ENCODE data around the gene TRMT1.
A peak's percentile ranks its signal among the peaks of the same experiment; 100 is the strongest.
"Not testable (repeated sequence)": the region's sequence is repeated elsewhere in the genome, so short reads cannot be mapped to it uniquely, and the experiment has no call there.

TRMT1 gene

DNA sequence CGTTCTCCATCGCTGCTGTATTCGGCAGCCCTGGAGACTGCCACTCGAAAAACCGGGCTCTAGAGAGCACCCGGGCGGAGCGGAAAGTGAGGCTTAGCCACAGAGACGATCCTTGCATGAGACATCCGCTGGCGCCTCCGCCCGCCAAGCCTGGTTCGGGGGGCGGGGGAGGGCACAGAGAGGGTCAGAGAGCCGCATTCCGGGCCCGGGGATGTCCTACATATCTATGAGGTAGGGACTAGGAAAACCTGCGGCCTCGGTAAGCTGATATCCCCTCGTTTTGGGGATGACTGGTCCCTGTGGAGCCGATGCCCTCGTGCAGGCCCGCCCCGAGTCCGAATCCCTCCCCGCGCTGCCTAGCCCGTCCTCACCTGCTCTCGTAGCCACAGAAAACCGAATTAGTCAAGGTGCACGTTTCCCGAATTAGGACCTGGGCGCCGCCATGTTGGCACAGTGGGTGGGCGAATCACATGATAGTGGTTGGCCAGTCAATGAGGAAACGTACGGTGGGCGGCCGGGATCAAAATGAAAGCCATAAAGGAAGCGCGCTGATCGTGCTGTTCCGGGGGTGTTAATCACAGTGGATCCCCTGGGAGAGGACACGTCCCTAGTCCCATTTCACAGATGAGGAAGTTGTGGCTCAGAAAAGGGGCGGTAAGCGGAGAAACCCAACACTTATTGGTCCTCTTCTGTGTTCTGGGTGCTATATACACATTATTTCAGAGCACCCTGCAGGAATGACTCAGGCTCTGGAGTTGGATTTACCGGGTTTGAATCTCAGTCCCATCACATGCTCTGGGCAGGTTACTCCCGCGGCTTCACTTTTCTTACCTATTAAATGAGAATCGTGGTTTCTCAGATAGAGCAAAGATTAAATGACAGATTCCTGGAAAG is at the start of gene TRMT1:
Gene TRMT1 (minus strand): TSS at position 459 of the 894 bp plus-strand sequence. CDS start 341 bp downstream, at position 118.
- DNase-seq: peak; percentile 69

DNA sequence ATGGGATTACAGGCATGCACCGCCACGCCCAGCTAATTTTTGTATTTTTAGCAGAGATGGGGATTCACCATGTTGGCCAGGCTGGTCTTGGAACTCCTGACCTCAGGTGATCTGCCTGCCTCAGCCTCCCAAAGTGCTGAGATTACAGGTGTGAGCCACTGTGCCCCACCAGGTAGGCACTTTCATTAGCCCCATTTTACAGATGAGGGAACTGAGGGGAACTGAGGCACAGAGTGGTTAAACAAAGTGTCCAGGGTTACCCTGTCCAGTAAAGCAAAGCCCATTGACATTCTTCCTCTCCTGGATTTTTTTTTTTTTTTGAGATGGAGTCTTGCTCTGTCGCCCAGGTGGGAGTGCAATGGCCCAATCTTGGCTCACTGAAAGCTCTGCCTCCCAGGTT is 49.6 kb upstream of the TRMT1 start:
- DNase-seq: not testable (repeated sequence)

DNA sequence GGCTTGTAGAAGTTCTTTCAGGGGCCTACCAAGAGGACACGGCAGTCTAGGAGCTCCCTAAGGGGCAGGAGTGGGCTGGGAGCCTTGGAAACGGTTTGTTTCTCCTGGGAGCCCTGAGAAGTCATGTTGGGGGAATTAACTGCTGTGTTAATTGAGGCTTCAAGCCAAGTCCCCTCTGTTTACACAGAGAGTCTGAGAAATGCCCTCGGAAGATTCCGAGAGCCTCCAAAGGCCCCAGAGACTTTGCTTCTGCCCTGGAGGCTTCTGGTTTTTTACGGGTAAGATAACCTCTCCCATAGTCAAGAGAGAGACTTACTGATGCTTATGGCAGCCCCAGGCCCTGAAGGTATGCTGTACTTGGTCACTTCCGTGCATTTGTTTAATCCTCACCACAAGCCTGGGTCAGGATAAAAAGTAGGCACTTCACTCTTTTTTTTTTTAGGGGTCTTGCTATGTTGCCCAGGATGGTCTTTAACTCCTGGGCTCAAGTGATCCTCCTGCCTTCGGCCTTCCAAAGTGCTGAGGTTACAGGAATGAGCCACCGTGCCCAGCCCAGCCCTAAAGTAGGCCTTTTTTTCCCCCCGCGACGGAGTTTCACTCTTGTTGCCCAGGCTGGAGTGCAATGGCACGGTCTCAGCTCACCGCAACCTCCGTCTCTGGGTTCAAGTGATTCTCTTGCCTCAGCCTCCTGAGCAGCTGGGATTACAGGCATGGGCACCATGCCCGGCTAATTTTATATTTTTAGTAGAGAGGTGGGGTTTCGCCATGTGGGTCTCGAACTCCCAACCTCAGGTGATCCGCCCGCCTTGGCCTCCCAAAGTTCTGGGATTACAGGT is 48.8 kb upstream of the TRMT1 start:
- no peak for DNase-seq

DNA sequence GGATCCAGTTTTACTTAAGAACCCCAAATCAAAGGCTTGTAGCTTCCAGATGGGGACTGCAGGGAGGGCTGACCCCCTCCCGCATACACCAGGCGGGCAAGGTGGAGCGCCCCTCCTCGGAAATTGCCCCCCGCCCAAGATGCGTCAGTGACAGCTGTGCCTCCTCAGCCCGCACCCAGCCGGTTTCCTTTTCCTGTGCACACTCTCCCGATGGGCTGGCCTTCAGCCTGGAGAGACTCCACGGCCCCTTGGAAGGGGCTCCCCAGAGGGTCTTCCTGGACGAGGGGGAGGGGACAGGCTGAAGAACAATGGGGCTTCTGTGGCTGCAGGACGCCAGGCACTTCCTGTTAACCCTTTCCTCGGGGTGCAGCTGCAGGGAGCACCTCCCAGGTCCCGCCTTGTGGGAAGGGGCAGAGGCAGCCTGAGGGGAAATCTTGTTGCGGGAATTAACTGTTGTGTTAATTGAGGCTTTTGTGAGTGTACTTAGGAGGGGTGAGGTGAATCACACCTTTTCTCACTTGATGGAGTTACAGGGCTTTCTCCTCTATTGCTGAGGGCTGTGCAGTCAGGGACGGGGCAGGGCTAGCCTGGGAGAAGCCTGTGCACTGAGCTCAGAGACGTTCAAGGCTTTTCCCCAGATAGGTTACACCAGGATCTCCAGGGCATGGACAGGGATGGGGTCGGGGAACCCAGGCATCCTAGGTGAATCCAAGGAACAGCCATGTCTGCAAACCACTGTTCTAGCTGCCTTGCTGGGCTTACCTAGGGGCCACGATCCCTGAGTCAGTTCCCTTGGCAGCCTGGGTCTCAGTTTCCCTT is 48.0 kb upstream of the TRMT1 start:
- DNase-seq: peak; percentile 72

DNA sequence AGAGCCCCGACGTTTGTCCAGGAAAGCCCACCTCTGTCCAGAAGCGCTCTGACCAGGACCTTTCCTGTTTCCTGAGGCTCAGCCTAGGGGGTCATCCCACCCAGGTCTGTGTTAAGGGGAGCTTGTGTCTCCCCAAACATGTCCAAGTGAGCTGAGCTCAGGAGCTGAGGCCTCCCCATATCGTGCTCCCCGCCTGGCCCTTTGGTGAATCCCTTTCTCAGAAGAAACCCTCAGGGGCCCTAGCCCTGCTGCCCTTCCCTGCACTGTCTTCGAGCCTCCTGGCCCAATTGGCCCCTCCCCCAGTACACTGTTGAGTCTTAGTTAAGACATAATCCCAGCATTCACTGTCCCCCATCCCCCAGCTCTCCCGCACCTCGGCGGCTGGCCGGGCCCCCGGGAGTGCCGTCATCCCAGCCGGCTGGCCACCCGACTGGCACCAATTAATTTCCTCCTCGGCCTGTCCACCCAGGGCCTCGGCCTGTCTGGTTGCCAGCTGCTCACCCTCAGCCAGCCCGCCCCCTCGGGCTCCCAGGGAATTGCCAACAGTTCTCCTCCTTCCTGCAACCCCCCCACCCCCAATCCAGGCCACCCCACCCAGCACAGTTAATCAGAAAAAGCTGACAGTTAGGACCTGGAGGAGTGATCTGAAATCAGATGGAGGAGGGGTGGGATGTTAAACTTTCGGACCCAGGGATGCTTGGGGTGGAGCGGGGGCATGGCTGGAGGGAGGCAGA is 47.2 kb upstream of the TRMT1 start:
- DNase-seq: no peak

DNA sequence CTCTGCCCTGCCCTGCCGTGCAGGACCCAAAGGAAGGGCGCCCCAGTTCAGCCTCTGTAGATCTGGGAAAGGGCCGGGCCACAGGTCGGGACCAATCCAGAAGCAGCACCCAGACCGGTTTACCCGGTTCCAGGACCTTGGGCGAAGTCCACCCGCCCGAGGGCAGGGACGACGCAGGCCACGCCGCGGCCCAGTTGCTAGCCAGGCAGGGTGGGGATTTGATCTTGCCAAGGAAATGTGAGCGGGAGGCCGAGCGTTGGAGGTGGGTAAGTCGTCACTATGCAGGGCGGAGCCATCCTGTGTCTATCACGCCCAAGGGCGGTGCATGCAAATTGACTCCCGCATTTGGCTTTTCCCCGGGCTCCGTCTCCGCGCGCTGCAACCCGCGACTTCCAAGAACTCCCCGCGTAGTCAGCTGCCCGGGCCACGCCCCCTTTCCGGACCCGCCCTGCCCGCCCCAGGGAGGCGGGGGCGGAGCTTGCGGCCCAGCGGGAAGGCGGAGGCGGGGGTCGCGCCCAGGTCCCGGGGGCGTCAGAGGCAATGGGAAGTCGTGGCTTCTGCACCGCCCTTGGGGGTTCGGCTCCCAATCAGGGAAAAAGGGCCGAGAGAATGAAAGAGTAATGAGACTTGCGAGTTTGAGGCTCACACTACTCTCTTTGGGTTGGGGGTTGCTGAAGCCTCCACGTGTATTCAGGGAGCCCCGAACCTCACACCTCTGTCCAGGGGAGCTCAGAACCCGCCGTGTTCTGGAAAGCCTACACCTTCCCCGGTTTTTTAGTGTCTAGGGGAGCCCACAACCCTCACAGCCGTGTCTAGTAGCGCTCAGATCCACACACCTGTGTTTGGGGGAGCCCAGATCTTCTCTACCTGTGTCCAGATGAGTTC is 46.4 kb upstream of the TRMT1 start:
- DNase-seq: peak; percentile 90

DNA sequence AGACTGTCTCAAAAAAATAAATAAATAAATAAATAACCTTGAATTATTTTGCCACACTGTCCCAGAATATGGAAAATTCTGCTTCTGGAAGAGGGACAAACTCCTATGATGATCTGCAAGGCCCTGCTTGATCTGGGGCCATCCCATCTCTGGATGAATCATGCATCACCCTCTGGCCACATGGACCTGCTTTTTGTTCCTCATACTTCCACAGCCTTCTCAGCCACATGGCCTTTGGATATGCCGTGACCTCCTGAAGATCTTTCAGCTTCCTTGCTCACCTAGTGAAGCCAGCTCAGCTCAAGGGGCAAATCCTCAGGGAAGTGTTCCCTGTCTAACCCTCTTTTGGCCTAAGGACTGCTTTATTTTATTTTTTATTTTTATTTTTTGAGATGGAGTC is 44.0 kb upstream of the TRMT1 start:
- DNase-seq: no peak

DNA sequence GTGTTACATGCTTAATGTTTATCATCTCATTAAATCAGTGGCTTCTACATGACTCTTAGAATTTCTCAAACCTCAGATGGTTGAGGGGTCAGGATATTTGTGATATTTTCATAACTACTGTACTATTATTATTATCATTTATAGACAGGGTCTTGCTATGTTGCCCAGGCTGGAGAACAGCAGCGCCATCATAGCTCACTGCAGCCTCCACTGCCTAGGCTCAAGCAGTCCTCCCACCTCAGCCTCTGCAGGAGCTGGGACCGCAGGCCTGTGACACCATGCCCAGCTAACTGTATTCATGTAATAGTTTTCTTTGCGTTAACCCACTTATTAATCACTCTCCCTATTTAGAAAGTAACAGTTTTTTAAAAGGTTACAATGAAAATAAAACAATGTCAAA is 43.2 kb upstream of the TRMT1 start:
- no peak for DNase-seq

DNA sequence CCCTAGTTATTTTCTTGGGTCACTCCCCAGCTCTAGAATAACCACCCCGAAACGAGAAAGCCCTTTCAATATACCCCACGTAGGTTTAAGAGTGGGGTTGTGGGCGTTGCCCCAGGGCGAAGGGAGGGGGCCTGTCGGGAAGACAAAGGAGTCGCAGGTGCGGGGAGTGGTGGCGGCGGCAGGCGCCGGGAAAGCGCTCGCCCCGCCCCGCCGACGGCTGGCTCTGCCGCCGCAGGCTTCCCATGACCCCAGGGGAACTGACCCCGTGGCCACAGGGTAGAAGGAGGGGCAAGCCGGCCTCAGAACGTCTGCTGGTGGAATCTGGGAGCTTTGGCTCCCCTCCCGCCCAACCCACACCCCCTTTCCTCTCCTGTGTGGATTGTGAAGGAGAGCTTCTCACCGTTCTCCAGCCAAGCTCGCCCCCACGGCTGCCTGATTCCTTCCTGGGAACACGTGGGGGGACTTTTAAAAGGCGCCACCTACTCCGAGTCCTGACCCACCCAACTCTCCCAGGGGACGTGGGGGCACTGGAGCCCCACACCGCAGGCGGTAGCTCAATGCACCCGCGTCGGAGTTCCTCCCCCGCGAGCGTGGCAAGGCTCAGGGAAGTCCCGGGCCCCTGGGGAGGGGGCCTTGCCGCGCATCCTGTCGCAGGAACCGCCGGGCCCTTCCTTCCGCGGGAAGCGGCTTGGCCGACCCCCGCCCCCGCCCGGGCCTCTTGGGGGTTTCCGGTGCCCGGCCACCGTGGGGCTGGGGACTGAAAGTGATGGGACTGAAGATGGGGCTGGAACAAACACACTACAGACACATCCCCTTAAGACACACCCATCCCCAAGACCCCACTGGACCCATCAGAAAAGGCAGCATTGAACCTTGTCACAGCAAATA is 39.2 kb upstream of the TRMT1 start:
- no peak for DNase-seq

DNA sequence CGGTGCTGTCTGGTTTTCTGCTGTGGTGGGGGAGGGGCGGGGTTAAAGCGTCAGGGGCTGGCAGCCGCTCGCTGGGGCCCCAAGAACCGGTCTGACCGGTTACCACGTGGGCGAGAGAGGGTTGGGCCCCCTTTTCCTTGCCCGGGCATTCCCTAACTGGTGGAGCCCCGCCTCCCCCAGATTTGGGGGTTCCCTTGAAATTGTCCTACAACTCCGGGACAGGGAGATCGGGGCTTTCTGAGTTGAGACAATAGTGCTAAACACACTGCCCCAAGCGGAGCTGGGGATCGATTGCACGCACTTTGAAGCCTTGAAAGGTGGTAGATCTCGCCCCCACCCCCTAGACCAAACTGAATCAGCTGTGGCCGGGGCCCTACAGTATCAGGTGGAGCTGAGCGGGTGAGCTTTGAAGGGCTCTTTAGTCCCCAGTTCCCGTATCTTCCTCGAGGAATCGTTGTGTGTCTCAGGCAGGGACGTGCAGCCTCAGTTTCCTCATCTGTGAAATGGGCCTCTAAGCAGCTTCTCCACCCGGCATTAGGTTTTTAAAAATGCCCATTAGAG is 38.5 kb upstream of the TRMT1 start:
- no peak for DNase-seq

DNA sequence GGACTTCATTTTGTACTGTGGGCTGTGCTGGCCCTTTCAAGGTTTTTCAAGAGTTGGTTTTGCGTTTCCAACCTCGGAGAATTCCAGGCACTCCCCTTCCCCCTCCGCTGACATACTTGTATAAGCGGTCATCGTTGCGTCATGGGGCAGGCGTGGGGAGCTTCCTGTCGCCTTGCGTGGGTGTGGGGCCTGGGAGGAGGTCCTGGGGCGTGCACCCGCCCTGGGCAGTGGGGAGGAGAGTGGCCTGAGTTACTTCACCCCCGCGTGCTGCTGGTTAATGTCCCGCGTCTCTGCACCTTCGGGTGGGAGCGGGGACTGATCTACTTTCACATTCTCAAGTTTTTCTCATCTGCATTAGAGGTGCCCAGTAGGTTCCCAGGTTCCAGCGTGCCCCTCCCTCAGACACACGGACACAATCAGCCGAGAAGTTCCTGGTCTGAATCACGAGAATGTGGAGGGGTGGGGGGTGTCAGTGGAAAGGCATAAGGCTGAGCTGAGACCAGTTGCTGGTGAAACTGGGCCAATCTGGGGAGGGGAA is 37.8 kb upstream of the TRMT1 start:
- DNase-seq: no peak

DNA sequence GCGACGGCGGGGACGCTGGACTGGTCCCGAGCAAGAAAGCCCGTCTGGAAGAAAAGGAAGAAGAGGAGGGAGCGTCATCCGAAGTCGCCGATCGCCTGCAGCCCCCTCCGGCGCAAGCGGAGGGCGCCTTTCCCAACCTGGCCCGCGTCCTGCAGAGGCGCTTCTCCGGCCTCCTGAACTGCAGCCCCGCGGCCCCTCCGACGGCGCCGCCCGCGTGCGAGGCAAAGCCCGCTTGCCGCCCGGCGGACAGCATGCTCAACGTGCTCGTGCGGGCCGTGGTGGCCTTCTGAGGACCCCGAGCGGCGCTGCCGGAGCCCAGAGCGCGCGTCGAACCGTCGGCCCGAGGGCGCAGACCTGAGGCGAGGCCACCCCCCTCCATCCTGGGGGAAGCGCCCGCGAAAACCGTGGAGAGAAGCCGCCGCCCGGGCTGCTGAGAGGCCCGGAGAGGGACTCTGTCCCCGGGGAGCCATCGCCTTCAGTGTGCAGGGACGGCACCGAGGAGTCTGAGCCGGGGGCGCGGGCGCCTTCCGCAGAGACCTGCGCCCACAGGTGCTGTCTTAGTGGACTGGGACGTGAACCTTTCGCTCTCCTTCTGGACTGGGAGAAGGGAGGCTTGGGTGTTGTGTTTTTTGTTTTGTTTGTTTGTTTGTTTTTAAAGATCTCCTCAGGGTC is 37.2 kb upstream of the TRMT1 start:
- DNase-seq: no peak

DNA sequence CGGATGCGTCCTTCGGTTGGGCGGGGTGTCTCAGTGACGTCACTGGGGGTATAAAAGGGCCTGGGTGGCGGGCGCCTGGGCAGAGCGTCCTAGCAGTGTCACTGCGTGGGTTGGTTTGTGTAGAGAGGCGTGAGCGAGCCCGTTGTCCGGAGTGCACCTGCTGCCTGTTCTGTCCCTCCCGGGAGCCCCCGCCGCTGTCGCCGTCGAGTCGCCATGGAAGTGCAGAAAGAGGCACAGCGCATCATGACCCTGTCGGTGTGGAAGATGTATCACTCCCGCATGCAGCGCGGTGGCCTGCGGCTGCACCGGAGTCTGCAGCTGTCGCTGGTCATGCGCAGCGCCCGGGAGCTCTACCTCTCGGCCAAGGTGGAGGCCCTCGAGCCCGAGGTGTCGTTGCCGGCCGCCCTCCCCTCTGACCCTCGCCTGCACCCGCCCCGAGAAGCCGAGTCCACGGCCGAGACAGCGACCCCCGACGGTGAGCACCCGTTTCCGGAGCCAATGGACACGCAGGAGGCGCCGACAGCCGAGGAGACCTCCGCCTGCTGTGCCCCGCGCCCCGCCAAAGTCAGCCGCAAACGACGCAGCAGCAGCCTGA is 36.5 kb upstream of the TRMT1 start:
- peak; percentile 69 for DNase-seq

DNA sequence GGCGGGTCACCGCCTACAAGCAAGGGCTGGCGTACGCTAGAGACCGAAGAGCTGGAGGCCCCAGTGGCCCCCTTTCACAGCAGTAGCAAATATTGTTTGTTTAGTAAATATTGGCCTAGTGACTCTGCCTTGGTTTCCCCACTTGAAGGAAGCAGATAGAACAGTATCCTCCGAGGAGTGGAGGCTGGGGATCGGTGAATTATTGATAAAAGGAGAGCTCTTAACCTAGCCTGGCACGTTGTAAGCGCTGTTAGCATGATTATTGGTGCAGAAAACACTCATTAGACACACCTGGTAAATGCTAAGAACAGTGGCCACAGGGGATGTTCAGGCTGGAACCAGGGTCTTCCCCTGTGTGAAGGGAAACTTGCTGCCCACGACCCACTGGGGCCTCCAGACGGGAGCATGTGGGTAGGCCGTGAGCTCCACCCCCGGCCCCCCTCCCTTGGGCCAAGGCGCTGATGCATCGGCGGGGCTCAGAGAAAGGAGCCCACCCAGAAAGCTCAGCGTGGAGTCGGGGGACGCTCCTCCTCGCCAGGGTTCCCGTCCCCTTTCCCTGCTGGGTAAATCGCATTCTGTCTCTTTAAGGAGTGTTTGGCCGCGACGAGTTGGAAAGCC is 35.9 kb upstream of the TRMT1 start:
- no peak for DNase-seq

DNA sequence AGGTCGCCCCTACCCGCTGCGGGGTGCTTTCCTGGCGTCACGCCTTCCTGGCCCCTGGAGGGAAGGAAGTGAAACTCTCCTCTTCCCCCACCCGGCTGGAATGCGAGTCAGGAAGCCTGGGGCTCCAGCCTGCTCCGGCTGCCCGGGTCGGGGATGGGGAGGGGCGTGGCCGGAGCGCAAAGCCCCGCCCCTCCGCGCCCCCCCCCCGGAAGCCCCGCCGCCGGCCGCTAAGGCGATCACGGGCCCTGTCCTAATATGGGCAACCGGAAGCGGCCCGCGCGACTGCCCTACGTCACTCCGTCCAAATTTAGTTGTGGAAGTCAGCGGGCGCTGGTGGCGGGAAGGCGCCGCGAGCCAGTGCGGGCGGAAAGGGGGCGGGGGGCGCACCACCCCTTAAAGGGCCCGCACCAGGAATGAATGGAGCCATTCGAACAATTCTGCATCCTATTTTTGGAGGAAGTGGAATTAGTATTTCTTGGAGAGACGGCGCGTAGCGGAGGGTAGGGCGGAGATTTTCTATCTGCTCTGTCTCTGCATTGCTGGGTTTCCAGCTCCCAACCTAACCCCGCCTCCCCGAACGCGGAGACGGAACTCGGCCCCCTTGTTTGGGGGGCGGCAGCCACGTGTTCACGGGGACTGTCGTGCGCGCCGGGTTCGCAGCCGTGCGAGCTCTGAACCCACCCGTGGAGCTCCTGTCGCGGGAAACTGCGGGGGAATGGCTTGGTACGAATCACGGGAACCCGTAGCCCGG is 35.2 kb upstream of the TRMT1 start:
- DNase-seq: peak; percentile 86

DNA sequence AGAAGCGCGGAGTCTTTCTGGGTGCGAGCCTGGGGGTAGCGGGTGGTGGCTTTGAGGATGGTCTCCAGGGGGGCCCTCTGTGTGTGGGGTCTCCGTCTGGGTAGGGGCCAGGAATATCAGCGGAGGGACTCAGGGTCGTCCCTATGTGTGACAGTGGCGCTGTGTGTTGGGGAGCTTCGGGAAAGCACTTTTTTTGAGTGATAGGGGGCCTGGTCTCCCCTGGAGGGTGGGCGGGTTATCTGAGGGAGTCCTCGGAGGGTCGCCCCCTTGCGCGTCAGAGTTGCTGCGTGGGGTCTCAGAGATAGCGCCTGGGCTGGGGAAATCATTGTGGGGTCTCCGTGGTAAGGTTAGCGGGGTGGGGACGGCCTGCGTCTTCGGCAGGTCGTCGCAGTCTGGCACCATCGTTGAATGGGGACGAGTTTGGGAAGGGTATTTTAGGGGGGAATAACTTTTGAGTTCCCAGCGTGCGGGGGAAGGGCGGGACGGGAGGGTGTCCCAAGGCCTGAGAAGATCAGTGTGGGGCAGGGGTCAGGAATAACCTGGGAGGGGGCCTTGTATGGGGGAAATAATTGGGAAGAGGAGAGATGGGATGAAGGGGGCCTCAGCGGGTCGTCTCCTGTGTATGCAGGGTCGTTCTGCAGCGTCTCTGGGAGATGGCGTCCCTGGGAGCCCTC is 34.5 kb upstream of the TRMT1 start:
- no peak for DNase-seq

Measured in NCI-H1436 treated with DMSO at 0.1 percent for 48 hours (cell line).